Lower leg skin (tissue), 3 donors: ENCODE measurements around the gene PLA2G4F.

Experiments
- CTCF ChIP-seq, 3 donors: fragments of 450-650 bp; IDR thresholded peaks; one replicate each; pipeline ENCODE4 v1.5.1; 2016; ENCODE audit warnings: antibody characterized with exemption in 3 of 3, mild to moderate bottlenecking in 3 of 3, moderate library complexity in 2 of 3
- POLR2A ChIP-seq, 2 donors: fragments of 450-650 bp; IDR thresholded peaks; one replicate each; pipeline ENCODE4 v1.6.1; 2016 to 2017; ENCODE audit warnings: antibody characterized with exemption in 2 of 2, mild to moderate bottlenecking in 1 of 2, moderate library complexity in 1 of 2

DNA sequence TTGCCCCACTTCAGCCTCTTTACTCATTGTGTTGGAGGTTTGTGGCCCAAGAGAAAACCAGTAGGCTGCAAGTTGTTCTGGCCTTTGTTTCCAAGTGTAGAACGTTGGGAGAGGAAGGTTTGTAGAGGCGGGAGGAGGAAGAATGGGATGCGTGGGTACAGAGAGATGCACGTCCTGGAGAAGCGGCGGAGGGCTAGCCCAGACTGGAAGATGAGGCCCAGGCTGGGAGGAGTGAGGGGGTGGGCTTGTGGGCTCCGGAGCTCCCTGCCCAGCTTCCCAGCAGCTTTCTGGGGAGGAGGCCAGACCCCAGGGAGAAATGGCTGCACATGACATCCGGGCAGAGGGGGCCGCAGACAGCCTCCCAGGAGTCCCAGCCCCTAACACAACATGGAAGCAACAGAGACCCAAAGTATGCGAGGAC is 5.3 kb downstream of the PLA2G4F start:
- TF ChIP-seq CTCF (IDR thresholded peaks at IDR 0.05) (no peak), POLR2A (IDR thresholded peaks at IDR 0.05) (no peak)
